Measurements from ENCODE around the gene MBD4.

- TF ChIP-seq EP300 (IDR thresholded peaks at IDR 0.05) (no peak), CTCF (IDR thresholded peaks at IDR 0.05) (no peak)
These were observed 47.6 kb upstream of the MBD4 start for GRCh38 chr3:129487183-129487867.
